ENCODE measurements around the gene ELOVL1.

Gene ELOVL1

DNA sequence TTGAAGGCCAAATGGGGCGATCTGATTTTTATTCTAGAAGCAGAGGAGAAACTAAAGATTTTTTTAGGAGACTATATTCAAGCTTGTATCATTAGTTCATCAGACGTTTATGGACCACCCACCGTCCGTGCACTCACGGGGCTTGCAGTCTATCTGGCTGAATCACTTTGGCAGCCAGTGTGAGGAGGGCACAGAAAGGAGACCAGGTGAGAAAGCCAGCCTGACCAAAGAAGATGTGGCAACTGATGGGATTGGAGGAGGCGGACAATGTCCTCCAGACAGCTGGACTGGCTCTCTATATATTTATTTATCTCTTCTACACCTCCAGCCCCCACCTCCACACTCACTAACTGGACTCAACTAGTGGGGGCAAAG is 822 bp upstream of the ELOVL1 start:
- no peak overlapping the region for H2BK15ac ChIP-seq (ENCODE audit: low read depth, poor library complexity, severe bottlenecking)
- H2BK120ac ChIP-seq (ENCODE audit: low read depth, low read length) = no peak overlapping the region
- H4K91ac ChIP-seq (ENCODE audit: low read length) = no peak overlapping the region
- peak overlapping the region; percentile 67 for H3K27ac ChIP-seq (ENCODE audit: low read length, poor library complexity, severe bottlenecking)
- peak overlapping the region; percentile 11 for H2AK5ac ChIP-seq (ENCODE audit: low read length, severe bottlenecking)
- H3K18ac ChIP-seq (ENCODE audit: low read depth in 1 of 2, low read length in 2 of 2) = peak overlapping the region in 1 of 2 experiments; percentile 25
- no peak overlapping the region for H3K23ac ChIP-seq (ENCODE audit: low read length in 2 of 2)
- peaks cover 15% of the 10 kb centered on the region for H3K79me1 ChIP-seq (replicated peaks; ENCODE audit: low read length, poor library complexity, severe bottlenecking)
- H2BK5ac ChIP-seq (ENCODE audit: low read depth, low read length, poor library complexity, severe bottlenecking) = no peak overlapping the region
- no peak overlapping the region for H3K14ac ChIP-seq (ENCODE audit: low read length in 2 of 2)
- H3K9ac ChIP-seq (ENCODE audit: low read length) = peak overlapping the region; percentile 93
- DNase-seq = no peak
- peak overlapping the region; percentile 77 for H3K4me2 ChIP-seq (ENCODE audit: low read length, poor library complexity, severe bottlenecking)
- H3K4me1 ChIP-seq (ENCODE audit: control insufficient read depth, insufficient read depth, low read depth, low read length) = peaks cover 24% of the 10 kb centered on the region
- H2AFZ ChIP-seq (ENCODE audit: low read depth, low read length) = no peak overlapping the region
- no peak overlapping the region for H2BK12ac ChIP-seq (ENCODE audit: low read length in 2 of 2)
- peak overlapping the region in 1 of 2 experiments; percentile 34 for H3K4ac ChIP-seq (ENCODE audit: low read depth in 1 of 2, low read length in 2 of 2)
- peaks cover 22 to 24% of the 10 kb centered on the region in 2 experiments for H3K36me3 ChIP-seq (ENCODE audit: control insufficient read depth in 1 of 2, insufficient read depth in 2 of 2, low read depth in 1 of 2, low read length in 2 of 2)
- H3K9me3 ChIP-seq (ENCODE audit: control insufficient read depth, low read length) = no peaks in the 10 kb centered on the region
- H3K4me3 ChIP-seq (ENCODE audit: insufficient read depth in 1 of 2, low read depth in 1 of 2, low read length in 2 of 2) = peak overlapping the region in 1 of 2 experiments; percentile 97
- 4% methylated on average over 5 of the region's 6 CpGs for WGBS
- H3K27me3 ChIP-seq (ENCODE audit: control insufficient read depth in 1 of 2, insufficient read depth in 1 of 2, low read length in 2 of 2) = no peaks in the 10 kb centered on the region
- no peak overlapping the region for H4K8ac ChIP-seq (ENCODE audit: low read length)

GRCh38 chr1:43367026-43367903 is 546 bp downstream of the ELOVL1 start:
- H3K9ac ChIP-seq (ENCODE audit: low read length) = peak overlapping the region; percentile 95
- peak overlapping the region; percentile 80 for H2BK120ac ChIP-seq (ENCODE audit: low read depth, low read length)
- peak overlapping the region in 1 of 2 experiments; percentile 17 for H2BK12ac ChIP-seq (ENCODE audit: low read length in 2 of 2)
- peak overlapping the region; percentile 64 for H3K4me2 ChIP-seq (ENCODE audit: low read length, poor library complexity, severe bottlenecking)
- H2AFZ ChIP-seq (ENCODE audit: low read depth, low read length) = peak overlapping the region; percentile 51
- H3K79me1 ChIP-seq (replicated peaks; ENCODE audit: low read length, poor library complexity, severe bottlenecking) = peaks cover 20% of the 10 kb centered on the region
- peak overlapping the region; percentile 96 to 98 for H3K18ac ChIP-seq (ENCODE audit: low read depth in 1 of 2, low read length in 2 of 2)
- peak overlapping the region; percentile 71 for H2BK5ac ChIP-seq (ENCODE audit: low read depth, low read length, poor library complexity, severe bottlenecking)
- H4K8ac ChIP-seq (ENCODE audit: low read length) = peak overlapping the region; percentile 98
- peaks cover 24% of the 10 kb centered on the region for H3K4me1 ChIP-seq (ENCODE audit: control insufficient read depth, insufficient read depth, low read depth, low read length)
- H3K27me3 ChIP-seq (ENCODE audit: control insufficient read depth in 1 of 2, insufficient read depth in 1 of 2, low read length in 2 of 2) = no peaks in the 10 kb centered on the region
- no peaks in the 10 kb centered on the region for H3K9me3 ChIP-seq (ENCODE audit: control insufficient read depth, low read length)
- DNase-seq = peak; percentile 37
- H3K4ac ChIP-seq (ENCODE audit: low read depth in 1 of 2, low read length in 2 of 2) = peak overlapping the region; percentile 76 to 98
- H3K23ac ChIP-seq (ENCODE audit: low read length in 2 of 2) = peak overlapping the region; percentile 11 to 86
- H2BK15ac ChIP-seq (ENCODE audit: low read depth, poor library complexity, severe bottlenecking) = peak overlapping the region; percentile 99
- peaks cover 35% of the 10 kb centered on the region in 2 experiments for H3K36me3 ChIP-seq (ENCODE audit: control insufficient read depth in 1 of 2, insufficient read depth in 2 of 2, low read depth in 1 of 2, low read length in 2 of 2)
- H3K14ac ChIP-seq (ENCODE audit: low read length in 2 of 2) = peak overlapping the region; percentile 62 to 97
- peak overlapping the region; percentile 60 for H3K27ac ChIP-seq (ENCODE audit: low read length, poor library complexity, severe bottlenecking)
- H4K91ac ChIP-seq (ENCODE audit: low read length) = peak overlapping the region; percentile 97
- H3K4me3 ChIP-seq (ENCODE audit: insufficient read depth in 1 of 2, low read depth in 1 of 2, low read length in 2 of 2) = peak overlapping the region; percentile 81 to 97
- WGBS = 1% methylated on average over 46 of the region's 48 CpGs
- H2AK5ac ChIP-seq (ENCODE audit: low read length, severe bottlenecking) = peak overlapping the region; percentile 20

DNA sequence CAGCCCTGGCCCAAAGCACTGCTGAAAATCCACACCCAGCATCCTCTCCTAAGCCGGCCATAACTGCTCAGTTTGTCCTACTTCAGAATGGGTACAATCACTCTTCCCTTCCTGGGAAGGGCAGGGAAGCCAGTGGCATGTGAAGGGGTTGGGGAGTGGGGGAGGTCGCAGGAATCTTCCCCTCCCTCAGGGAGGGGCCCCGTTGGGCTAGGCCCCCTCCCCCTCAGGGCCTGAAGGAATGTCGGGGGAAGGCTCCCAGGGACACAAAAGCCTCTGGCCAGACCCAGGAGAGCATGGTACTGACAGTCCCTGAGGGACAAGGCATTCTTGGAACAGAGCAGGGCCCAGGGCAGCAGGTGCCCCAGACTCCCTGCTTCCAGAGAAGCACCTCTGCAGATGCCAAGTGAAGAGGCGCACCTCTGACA is 1.2 kb downstream of the ELOVL1 start:
- H3K4me3 ChIP-seq (ENCODE audit: insufficient read depth in 1 of 2, low read depth in 1 of 2, low read length in 2 of 2) = peak overlapping the region; percentile 81 to 97
- H2AK5ac ChIP-seq (ENCODE audit: low read length, severe bottlenecking) = peak overlapping the region; percentile 22
- DNase-seq = peak; percentile 10
- H2BK120ac ChIP-seq (ENCODE audit: low read depth, low read length) = peak overlapping the region; percentile 55
- H2AFZ ChIP-seq (ENCODE audit: low read depth, low read length) = no peak overlapping the region
- H3K23ac ChIP-seq (ENCODE audit: low read length in 2 of 2) = peak overlapping the region in 1 of 2 experiments; percentile 23
- peak overlapping the region; percentile 98 for H4K8ac ChIP-seq (ENCODE audit: low read length)
- H3K4me1 ChIP-seq (ENCODE audit: control insufficient read depth, insufficient read depth, low read depth, low read length) = peaks cover 24% of the 10 kb centered on the region
- H2BK5ac ChIP-seq (ENCODE audit: low read depth, low read length, poor library complexity, severe bottlenecking) = no peak overlapping the region
- H3K36me3 ChIP-seq (ENCODE audit: control insufficient read depth in 1 of 2, insufficient read depth in 2 of 2, low read depth in 1 of 2, low read length in 2 of 2) = peaks cover 38 to 41% of the 10 kb centered on the region in 2 experiments
- H3K79me1 ChIP-seq (replicated peaks; ENCODE audit: low read length, poor library complexity, severe bottlenecking) = peaks cover 20% of the 10 kb centered on the region
- H2BK12ac ChIP-seq (ENCODE audit: low read length in 2 of 2) = no peak overlapping the region
- peak overlapping the region; percentile 36 for H2BK15ac ChIP-seq (ENCODE audit: low read depth, poor library complexity, severe bottlenecking)
- H3K4me2 ChIP-seq (ENCODE audit: low read length, poor library complexity, severe bottlenecking) = peak overlapping the region; percentile 64
- H3K4ac ChIP-seq (ENCODE audit: low read depth in 1 of 2, low read length in 2 of 2) = peak overlapping the region; percentile 76 to 94
- peak overlapping the region; percentile 95 for H3K9ac ChIP-seq (ENCODE audit: low read length)
- peak overlapping the region; percentile 93 to 96 for H3K18ac ChIP-seq (ENCODE audit: low read depth in 1 of 2, low read length in 2 of 2)
- no peaks in the 10 kb centered on the region for H3K9me3 ChIP-seq (ENCODE audit: control insufficient read depth, low read length)
- H3K27me3 ChIP-seq (ENCODE audit: control insufficient read depth in 1 of 2, insufficient read depth in 1 of 2, low read length in 2 of 2) = no peaks in the 10 kb centered on the region
- peak overlapping the region; percentile 96 for H4K91ac ChIP-seq (ENCODE audit: low read length)
- WGBS = 28% methylated on average over 4 of the region's 5 CpGs
- H3K27ac ChIP-seq (ENCODE audit: low read length, poor library complexity, severe bottlenecking) = no peak overlapping the region
- H3K14ac ChIP-seq (ENCODE audit: low read length in 2 of 2) = peak overlapping the region in 1 of 2 experiments; percentile 94

GRCh38 chr1:43366179-43366578 is 1.6 kb downstream of the ELOVL1 start:
- Histone ChIP-seq H3K4ac (ENCODE audit: low read depth in 1 of 2, low read length in 2 of 2) (peak overlapping the region; percentile 60 to 76), H2BK12ac (ENCODE audit: low read length in 2 of 2) (no peak overlapping the region), H3K4me3 (ENCODE audit: insufficient read depth in 1 of 2, low read depth in 1 of 2, low read length in 2 of 2) (peak overlapping the region; percentile 81 to 97), H2BK15ac (ENCODE audit: low read depth, poor library complexity, severe bottlenecking) (no peak overlapping the region), H4K91ac (ENCODE audit: low read length) (peak overlapping the region; percentile 52), H3K23ac (ENCODE audit: low read length in 2 of 2) (peak overlapping the region; percentile 7 to 23), H2AFZ (ENCODE audit: low read depth, low read length) (no peak overlapping the region), H2BK120ac (ENCODE audit: low read depth, low read length) (peak overlapping the region; percentile 55), H3K14ac (ENCODE audit: low read length in 2 of 2) (no peak overlapping the region), H3K9me3 (ENCODE audit: control insufficient read depth, low read length) (no peaks in the 10 kb centered on the region), H3K4me1 (ENCODE audit: control insufficient read depth, insufficient read depth, low read depth, low read length) (peaks cover 24% of the 10 kb centered on the region), H3K18ac (ENCODE audit: low read depth in 1 of 2, low read length in 2 of 2) (peak overlapping the region in 1 of 2 experiments; percentile 67), H3K79me1 (replicated peaks; ENCODE audit: low read length, poor library complexity, severe bottlenecking) (peaks cover 19% of the 10 kb centered on the region), H3K27ac (ENCODE audit: low read length, poor library complexity, severe bottlenecking) (no peak overlapping the region), H3K9ac (ENCODE audit: low read length) (peak overlapping the region; percentile 95), H4K8ac (ENCODE audit: low read length) (peak overlapping the region; percentile 4), H3K27me3 (ENCODE audit: control insufficient read depth in 1 of 2, insufficient read depth in 1 of 2, low read length in 2 of 2) (no peaks in the 10 kb centered on the region), H2AK5ac (ENCODE audit: low read length, severe bottlenecking) (no peak overlapping the region), H3K4me2 (ENCODE audit: low read length, poor library complexity, severe bottlenecking) (peak overlapping the region; percentile 64), H3K36me3 (ENCODE audit: control insufficient read depth in 1 of 2, insufficient read depth in 2 of 2, low read depth in 1 of 2, low read length in 2 of 2) (peaks cover 39 to 46% of the 10 kb centered on the region in 2 experiments), H2BK5ac (ENCODE audit: low read depth, low read length, poor library complexity, severe bottlenecking) (no peak overlapping the region)
- DNase-seq = no peak
- WGBS = 69% methylated on average over 8 of the region's 11 CpGs

Data from mesenchymal stem cell (in vitro differentiated cells and primary cell).